Endometrium (tissue), 2 donors: Measurements from ENCODE around the gene ELL2.

Experiments
- FAIRE-seq: peaks from 2 replicates; lab custom pipeline; 2012; peaks lifted over from hg19 to GRCh38; lab: Jason Lieb, UNC
- donor health status: control.
- donor health status: control.

ELL2 gene

GRCh38 chr5:95983080-95983479 lies 21.4 kb upstream of the ELL2 start:
- FAIRE-seq: no peak

GRCh38 chr5:95976606-95977005 lies 15.0 kb upstream of the ELL2 start:
- no peak for FAIRE-seq

GRCh38 chr5:95975703-95976102 lies 14.1 kb upstream of the ELL2 start:
- no peak for FAIRE-seq

GRCh38 chr5:95973793-95974325 lies 12.2 kb upstream of the ELL2 start:
- FAIRE-seq: no peak

- FAIRE-seq: no peak
Measured at GRCh38 chr5:95972196-95972595, 10.5 kb upstream of the ELL2 start.

- no peak for FAIRE-seq
Measured at GRCh38 chr5:95970359-95970704, 8.7 kb upstream of the ELL2 start.

- no peak for FAIRE-seq
Measured at GRCh38 chr5:95969651-95970358, 8.2 kb upstream of the ELL2 start.

- no peak for FAIRE-seq
Measured at GRCh38 chr5:95969055-95969454, 7.4 kb upstream of the ELL2 start.

GRCh38 chr5:95967236-95967635 lies 5.6 kb upstream of the ELL2 start:
- FAIRE-seq: no peak

- no peak for FAIRE-seq
Measured at GRCh38 chr5:95966005-95966404, 4.4 kb upstream of the ELL2 start.

- FAIRE-seq: no peak
Measured at GRCh38 chr5:95963650-95964410, 2.2 kb upstream of the ELL2 start.

GRCh38 chr5:95962785-95963184 lies 1.1 kb upstream of the ELL2 start:
- no peak for FAIRE-seq

GRCh38 chr5:95962475-95962773 lies 773 bp upstream of the ELL2 start:
- no peak for FAIRE-seq

GRCh38 chr5:95960667-95961616 lies 709 bp downstream of the ELL2 start:
- FAIRE-seq: no peak

GRCh38 chr5:95959888-95960666 lies 1.6 kb downstream of the ELL2 start:
- FAIRE-seq: no peak

GRCh38 chr5:95959051-95959887 lies 2.4 kb downstream of the ELL2 start:
- FAIRE-seq: no peak

GRCh38 chr5:95958310-95959014 lies 3.2 kb downstream of the ELL2 start:
- FAIRE-seq: no peak

- no peak for FAIRE-seq
Measured at GRCh38 chr5:95957561-95958203, 4.0 kb downstream of the ELL2 start.

GRCh38 chr5:95956900-95957293 lies 4.8 kb downstream of the ELL2 start:
- FAIRE-seq: no peak
